K562 (cell line): ENCODE measurements around the gene ADGRG4. TPM values are rescaled to one million over a fixed set of nuclear protein-coding genes. Genes with fewer than 3 reads are reported as not detected.

Experiments
- ATAC-seq: fragments of 200-7000 bp; cut with Tn5 transposase; 3 replicates; pipeline ENCODE4 v1.9.1; 2020; ENCODE audit warnings: moderate library complexity
- BruUV-seq: library from RNA; stranded (reverse); fragments of 400-500 nt; replicated peaks from 2 replicates; lab custom pipeline; 2021; lab: Mats Ljungman, UMichigan
- CTCF ChIA-PET: fragments of 300-600 bp; formaldehyde crosslinking; extraction: SDS; loops from one replicate; lab custom pipeline; 2021; ENCODE audit warnings: low intra/inter-chr PET ratio; lab: Yijun Ruan, JAX
- POLR2A ChIA-PET: fragments of 300-600, 350-650 bp; sonication (Branson Sonifier 250); formaldehyde crosslinking; extraction: SDS; loops from one replicate; lab custom pipeline; 2021; ENCODE audit warnings: antibody characterized with exemption, inconsistent platforms; lab: Yijun Ruan, JAX
- DNase-seq, 4 experiments: peaks; one replicate each; pipeline versions ENCODE4 v3.0.0 to v3.0.0-alpha.2; 2011 to 2018; ENCODE audit warnings: low spot score in 3 of 4, mixed read lengths in 3 of 4; ENCODE audit errors: extremely low read depth in 1 of 4
- FAIRE-seq: peaks from 2 replicates; lab custom pipeline; 2011; peaks lifted over from hg19 to GRCh38; lab: Jason Lieb, UNC
- H2AFZ ChIP-seq: 2 replicates; pipeline ENCODE4 v1.6.0; 2011; ENCODE audit warnings: low read depth, low read length, control low read depth, inconsistent platforms
- H3K27ac ChIP-seq: fragments of 200-600 bp; 3 replicates; pipeline ENCODE4 v1.8.0; 2011; ENCODE audit warnings: low read depth, mild to moderate bottlenecking, control low read depth, inconsistent platforms, low read length, moderate library complexity, mixed read lengths; ENCODE audit errors: extremely low read depth
- H3K27me3 ChIP-seq, 2 experiments: fragments of 300-600 bp in 1 of 2; 2 replicates in 1 of 2; 3 replicates in 1 of 2; pipeline versions ENCODE4 v1.6.0 to v1.8.0; 2011; ENCODE audit warnings: inconsistent platforms in 2 of 2, low read length in 2 of 2, mild to moderate bottlenecking in 1 of 2, mixed read lengths in 1 of 2, moderate library complexity in 1 of 2; ENCODE audit not compliant: control insufficient read depth in 2 of 2, insufficient read depth in 2 of 2
- H3K36me3 ChIP-seq: fragments of 300-600 bp; 3 replicates; pipeline ENCODE4 v1.8.0; 2011; ENCODE audit warnings: mild to moderate bottlenecking, low read length, inconsistent platforms; ENCODE audit not compliant: control insufficient read depth, insufficient read depth
- H3K4me1 ChIP-seq, 2 experiments: fragments of 200-600 bp in 1 of 2; replicated peaks in 1 of 2; 2 replicates in 1 of 2; 3 replicates in 1 of 2; pipeline versions ENCODE4 v1.5.1 to v1.8.0; 2011; ENCODE audit warnings: inconsistent platforms in 2 of 2, low read length in 2 of 2, mild to moderate bottlenecking in 1 of 2, mixed read lengths in 1 of 2, moderate library complexity in 1 of 2; ENCODE audit not compliant: control insufficient read depth in 2 of 2, insufficient read depth in 2 of 2
- H3K4me2 ChIP-seq: 2 replicates; pipeline ENCODE4 v1.6.1; 2011; ENCODE audit warnings: low read length, control low read depth, inconsistent platforms, mixed read lengths; ENCODE audit not compliant: insufficient read depth
- H3K4me3 ChIP-seq: fragments of 200-600 bp; sonication (generic), shearing (Covaris generic); 2 replicates; pipeline ENCODE4 v1.5.1; 2016; ENCODE audit warnings: control low read depth, inconsistent platforms
- H3K79me2 ChIP-seq: fragments of 200-600 bp; 3 replicates; pipeline ENCODE4 v1.8.0; 2011; ENCODE audit warnings: low read length, inconsistent platforms; ENCODE audit not compliant: control insufficient read depth, insufficient read depth
- H3K9ac ChIP-seq, 2 experiments: 2 replicates each; pipeline versions ENCODE4 v1.6.0 to v1.6.1; 2011; ENCODE audit warnings: low read depth in 2 of 2, low read length in 2 of 2, control low read depth in 1 of 2, inconsistent platforms in 1 of 2, mild to moderate bottlenecking in 1 of 2, mixed read lengths in 1 of 2; ENCODE audit not compliant: insufficient read depth in 1 of 2
- H3K9me1 ChIP-seq: one replicate; pipeline ENCODE4 v1.6.0; 2011; ENCODE audit warnings: inconsistent platforms, mild to moderate bottlenecking, low read length, moderate library complexity; ENCODE audit not compliant: control insufficient read depth, insufficient read depth
- H3K9me3 ChIP-seq: replicated peaks from 2 replicates; pipeline ENCODE4 v1.5.1; 2011; ENCODE audit warnings: low read depth, low read length, inconsistent platforms; ENCODE audit not compliant: control insufficient read depth, insufficient read depth
- H4K20me1 ChIP-seq: replicated peaks from 2 replicates; pipeline ENCODE4 v1.6.1; 2011; ENCODE audit warnings: low read length, inconsistent platforms, mixed read lengths; ENCODE audit not compliant: control insufficient read depth, insufficient read depth
- FIP1L1 ChIP-seq: fragments of 200-400 bp; formaldehyde crosslinking; IDR thresholded peaks from 2 replicates; pipeline ENCODE4 v1.6.1; 2018; ENCODE audit warnings: mild to moderate bottlenecking, low read depth, low read length; ENCODE audit not compliant: poor library complexity, severe bottlenecking
- MEF2A ChIP-seq: IDR thresholded peaks from 2 replicates; pipeline ENCODE4 v1.6.1; 2011; ENCODE audit warnings: low read depth, mild to moderate bottlenecking, low read length, moderate library complexity; ENCODE audit not compliant: control insufficient read depth
- MTA3 ChIP-seq: fragments of 450-650 bp; formaldehyde crosslinking; IDR thresholded peaks from 2 replicates; pipeline ENCODE4 v1.6.1; 2017; ENCODE audit warnings: mild to moderate bottlenecking, borderline replicate concordance
- ZBED1 ChIP-seq: IDR thresholded peaks from 2 replicates; pipeline ENCODE4 v1.6.1; 2014
- WGBS: fragments of 100-300 bp; shearing (Covaris generic); methylation state at CpG from one replicate; pipeline ENCODE4 v1.1.6; 2016; ENCODE audit warnings: low coverage, mixed read lengths; ENCODE audit not compliant: insufficient coverage; ENCODE audit errors: missing lambda C conversion rate; 5-methylcytosine and 5-hydroxymethylcytosine counted together
- in situ Hi-C: fragments of 300-500 bp; cut with MboI; formaldehyde crosslinking; loops from 4 replicates; pipeline ENCODE4 v1.15.0; 2018; ENCODE audit warnings: inconsistent platforms, mixed read lengths
- intact Hi-C: fragments of 100-400 bp; cut with micrococcal nuclease; formaldehyde crosslinking; loops from 2 replicates; pipeline ENCODE4 v1.14.2; 2022
- polyA plus RNA-seq, 8 experiments: library from polyadenylated mRNA; depleted of rRNA in 4 of 8; stranded (reverse) in 5 of 8; unstranded in 3 of 8; fragments of >200 nt; fragmentation: Nextera tagmentation in 2 of 8; fragmentation: Illumina TruSeq in 1 of 8; extraction: Ambion mirVana in 2 of 8; extraction: Trizol in 1 of 8; gene quantifications; 2 replicates each; pipeline versions ENCODE4 v1.2.1 to v1.2.3, GENCODE V29; 2011 to 2014; ENCODE audit warnings: inconsistent platforms in 1 of 8, missing spikeins in 1 of 8
- total RNA-seq, 7 experiments: library from RNA; depleted of rRNA in 6 of 7; stranded (reverse); fragments of >200 nt in 6 of 7; fragmentation: Illumina TruSeq in 2 of 7; extraction: Trizol in 2 of 7; gene quantifications; 2 replicates each; pipeline versions ENCODE4 v1.2.1 to v1.2.3, GENCODE V29; 2011 to 2021; ENCODE audit warnings: low replicate concordance in 1 of 7
- TF ChIP-seq, protein P1 (sequence below): fragments of 250-450 bp; sonication (Bioruptor Pico); IDR thresholded peaks from 2 replicates; pipeline ENCODE4 v1.8.0; 2021; ENCODE audit warnings: borderline replicate concordance, mild to moderate bottlenecking, moderate library complexity; ENCODE audit not compliant: poor library complexity, severe bottlenecking
- TF ChIP-seq, protein P2 (sequence below): fragments of 250-450 bp; sonication (Bioruptor Pico); IDR thresholded peaks from 2 replicates; pipeline ENCODE4 v1.4.0; 2020; ENCODE audit warnings: borderline replicate concordance
- TF ChIP-seq, protein P3 (sequence below): fragments of 450-650 bp; IDR thresholded peaks from 2 replicates; pipeline ENCODE4 v1.6.1; 2016; ENCODE audit warnings: mild to moderate bottlenecking

Gene ADGRG4
- total and polyA plus RNA-seq, 9 of the 15 experiments (the other 6 are each of a cell fraction or from before 2014, with no cell fraction given) = not detected

DNA sequence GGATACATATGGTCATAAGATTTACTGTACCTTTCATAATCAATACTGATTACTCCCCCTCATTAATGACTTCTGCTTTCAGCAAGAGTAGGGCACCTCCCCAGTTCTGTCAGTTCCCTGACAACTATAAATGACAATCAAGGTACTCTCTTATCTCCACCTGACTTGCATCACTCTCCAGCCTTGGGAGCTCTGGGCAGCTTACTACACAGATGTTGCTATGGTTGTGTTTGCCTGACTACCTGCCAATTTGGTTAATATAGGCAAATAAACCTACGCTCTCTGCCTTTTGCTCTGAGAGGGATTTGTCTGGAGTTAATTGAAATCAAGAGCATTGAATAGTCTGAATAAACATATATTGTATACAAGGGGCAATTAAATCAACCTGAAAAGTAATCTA is 26.8 kb upstream of the ADGRG4 start:
- H3K4me3 ChIP-seq = no peak overlapping the region
- intact Hi-C loops = loop anchor here (10.0 kb wide), 1 partner anchor 221 kb away; the partner anchor contains the start of gene HTATSF1

More for the DNA sequence above, 26.8 kb upstream of the ADGRG4 start:
- in situ Hi-C loops = no loop called here
- no peak overlapping the region for H3K9ac ChIP-seq
- no peak for TF ChIP-seq MEF2A
- TF ChIP-seq, protein P1, sequence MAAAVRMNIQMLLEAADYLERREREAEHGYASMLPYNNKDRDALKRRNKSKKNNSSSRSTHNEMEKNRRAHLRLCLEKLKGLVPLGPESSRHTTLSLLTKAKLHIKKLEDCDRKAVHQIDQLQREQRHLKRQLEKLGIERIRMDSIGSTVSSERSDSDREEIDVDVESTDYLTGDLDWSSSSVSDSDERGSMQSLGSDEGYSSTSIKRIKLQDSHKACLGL = no peak
- TF ChIP-seq FIP1L1 = no peak
- no peak for TF ChIP-seq ZBED1
- TF ChIP-seq, protein P2, sequence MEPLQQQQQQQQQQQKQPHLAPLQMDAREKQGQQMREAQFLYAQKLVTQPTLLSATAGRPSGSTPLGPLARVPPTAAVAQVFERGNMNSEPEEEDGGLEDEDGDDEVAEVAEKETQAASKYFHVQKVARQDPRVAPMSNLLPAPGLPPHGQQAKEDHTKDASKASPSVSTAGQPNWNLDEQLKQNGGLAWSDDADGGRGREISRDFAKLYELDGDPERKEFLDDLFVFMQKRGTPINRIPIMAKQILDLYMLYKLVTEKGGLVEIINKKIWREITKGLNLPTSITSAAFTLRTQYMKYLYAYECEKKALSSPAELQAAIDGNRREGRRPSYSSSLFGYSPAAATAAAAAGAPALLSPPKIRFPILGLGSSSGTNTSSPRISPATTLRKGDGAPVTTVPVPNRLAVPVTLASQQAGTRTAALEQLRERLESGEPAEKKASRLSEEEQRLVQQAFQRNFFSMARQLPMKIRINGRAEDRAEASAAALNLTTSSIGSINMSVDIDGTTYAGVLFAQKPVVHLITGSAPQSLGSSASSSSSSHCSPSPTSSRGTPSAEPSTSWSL = no peak
- TF ChIP-seq MTA3 = no peak
- TF ChIP-seq, protein P3, sequence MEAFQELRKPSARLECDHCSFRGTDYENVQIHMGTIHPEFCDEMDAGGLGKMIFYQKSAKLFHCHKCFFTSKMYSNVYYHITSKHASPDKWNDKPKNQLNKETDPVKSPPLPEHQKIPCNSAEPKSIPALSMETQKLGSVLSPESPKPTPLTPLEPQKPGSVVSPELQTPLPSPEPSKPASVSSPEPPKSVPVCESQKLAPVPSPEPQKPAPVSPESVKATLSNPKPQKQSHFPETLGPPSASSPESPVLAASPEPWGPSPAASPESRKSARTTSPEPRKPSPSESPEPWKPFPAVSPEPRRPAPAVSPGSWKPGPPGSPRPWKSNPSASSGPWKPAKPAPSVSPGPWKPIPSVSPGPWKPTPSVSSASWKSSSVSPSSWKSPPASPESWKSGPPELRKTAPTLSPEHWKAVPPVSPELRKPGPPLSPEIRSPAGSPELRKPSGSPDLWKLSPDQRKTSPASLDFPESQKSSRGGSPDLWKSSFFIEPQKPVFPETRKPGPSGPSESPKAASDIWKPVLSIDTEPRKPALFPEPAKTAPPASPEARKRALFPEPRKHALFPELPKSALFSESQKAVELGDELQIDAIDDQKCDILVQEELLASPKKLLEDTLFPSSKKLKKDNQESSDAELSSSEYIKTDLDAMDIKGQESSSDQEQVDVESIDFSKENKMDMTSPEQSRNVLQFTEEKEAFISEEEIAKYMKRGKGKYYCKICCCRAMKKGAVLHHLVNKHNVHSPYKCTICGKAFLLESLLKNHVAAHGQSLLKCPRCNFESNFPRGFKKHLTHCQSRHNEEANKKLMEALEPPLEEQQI = no peak
- no peaks in the 10 kb centered on the region for H4K20me1 ChIP-seq
- POLR2A ChIA-PET = interaction anchor here (0.6 kb wide), 1 partner anchor 1070 kb away, joined by 3 read pairs; no protein-coding TSS in a partner anchor
- WGBS = 18% methylated on average over 1 of the region's 1 CpG
- CTCF ChIA-PET = no interaction called here
- no TSS peak for BruUV-seq
- no peak for ATAC-seq
- H3K79me2 ChIP-seq = no peaks in the 10 kb centered on the region
- H3K9me3 ChIP-seq = no peaks in the 10 kb centered on the region
- H3K27me3 ChIP-seq = peaks cover 0 to 4% of the 10 kb centered on the region in 2 experiments; a peak in 1 of 5 replicates
- FAIRE-seq = no peak
- H3K27ac ChIP-seq = no peak overlapping the region
- H3K36me3 ChIP-seq = no peaks in the 10 kb centered on the region
- no peak overlapping the region for H3K4me2 ChIP-seq
- H3K4me1 ChIP-seq = no peaks in the 10 kb centered on the region
- no peak for DNase-seq
- H3K9me1 ChIP-seq = no peaks in the 10 kb centered on the region
- no peak overlapping the region for H2AFZ ChIP-seq
